K562 (cell line): ENCODE results near the gene PSAP. TPM values are rescaled to one million over a fixed set of nuclear protein-coding genes. Genes with fewer than 3 reads are reported as not detected.
A peak's percentile ranks its signal among the peaks of the same experiment; 100 is the strongest.

Source experiments
- AFF1 ChIP-seq, 2 experiments: fragments of 450-650 bp; IDR thresholded peaks; 2 replicates each; pipeline ENCODE4 v1.6.1; 2018; ENCODE audit warnings: mild to moderate bottlenecking in 2 of 2, low read depth in 1 of 2; ENCODE audit not compliant: partially characterized antibody in 2 of 2
- BRD9 ChIP-seq: fragments of 450-650 bp; IDR thresholded peaks from 2 replicates; pipeline ENCODE4 v1.6.1; 2018; ENCODE audit warnings: low read depth; ENCODE audit not compliant: partially characterized antibody
- C11orf30 ChIP-seq: fragments of 450-650 bp; IDR thresholded peaks from 2 replicates; pipeline ENCODE4 v1.6.1; 2016; ENCODE audit warnings: low read depth, mild to moderate bottlenecking
- E2F1 ChIP-seq: sonication (generic); formaldehyde crosslinking; IDR thresholded peaks from 2 replicates; pipeline ENCODE4 v1.8.1; 2023; ENCODE audit warnings: mild to moderate bottlenecking, missing genetic modification reagents, moderate library complexity
- FOXK1 ChIP-seq: sonication (generic); formaldehyde crosslinking; IDR thresholded peaks from 2 replicates; pipeline ENCODE4 v1.8.0; 2022; ENCODE audit warnings: missing genetic modification reagents, mild to moderate bottlenecking, borderline replicate concordance
- FOXP1 ChIP-seq: sonication (generic); formaldehyde crosslinking; IDR thresholded peaks from 2 replicates; pipeline ENCODE4 v1.8.0; 2022; ENCODE audit warnings: mild to moderate bottlenecking, missing genetic modification reagents
- GATAD2B ChIP-seq: fragments of 450-650 bp; IDR thresholded peaks from 2 replicates; pipeline ENCODE4 v1.6.1; 2017; ENCODE audit warnings: mild to moderate bottlenecking, borderline replicate concordance
- GTF2A2 ChIP-seq: IDR thresholded peaks from 2 replicates; pipeline ENCODE4 v1.6.1; 2016; ENCODE audit warnings: mild to moderate bottlenecking, missing genetic modification characterization, missing compliant biosample characterization
- HDAC2 ChIP-seq: fragments of 450-650 bp; IDR thresholded peaks from 2 replicates; pipeline ENCODE4 v1.6.1; 2016; ENCODE audit warnings: mild to moderate bottlenecking
- MEF2A ChIP-seq: IDR thresholded peaks from 2 replicates; pipeline ENCODE4 v1.6.1; 2011; ENCODE audit warnings: low read depth, mild to moderate bottlenecking, low read length, moderate library complexity; ENCODE audit not compliant: control insufficient read depth
- MEIS2 ChIP-seq: fragments of 450-650 bp; IDR thresholded peaks from 2 replicates; pipeline ENCODE4 v1.6.1; 2014; ENCODE audit warnings: mild to moderate bottlenecking; ENCODE audit not compliant: partially characterized antibody
- RBM25 ChIP-seq: fragments of 200-400 bp; formaldehyde crosslinking; IDR thresholded peaks from 2 replicates; pipeline ENCODE4 v1.6.1; 2018; ENCODE audit warnings: low read length, low read depth, moderate library complexity; ENCODE audit not compliant: severe bottlenecking
- RUNX1 ChIP-seq: sonication (generic); IDR thresholded peaks from 2 replicates; pipeline ENCODE4 v1.6.1; 2016; ENCODE audit warnings: antibody characterized with exemption, low read depth
- SAFB2 ChIP-seq: fragments of 200-400 bp; formaldehyde crosslinking; IDR thresholded peaks from 2 replicates; pipeline ENCODE4 v1.6.1; 2018; ENCODE audit warnings: borderline replicate concordance, low read length, low read depth, moderate library complexity; ENCODE audit not compliant: severe bottlenecking
- SNAPC5 ChIP-seq: fragments of 250-450 bp; sonication (Bioruptor Pico); IDR thresholded peaks from 2 replicates; pipeline ENCODE4 v1.8.0; 2021; ENCODE audit warnings: moderate library complexity, mild to moderate bottlenecking, inconsistent platforms
- ZNF232 ChIP-seq: sonication (generic); formaldehyde crosslinking; IDR thresholded peaks from 2 replicates; pipeline ENCODE4 v1.8.0; 2022; ENCODE audit warnings: mild to moderate bottlenecking, missing genetic modification reagents
- ZNF280A ChIP-seq: fragments of 450-650 bp; IDR thresholded peaks from 2 replicates; pipeline ENCODE4 v1.6.1; 2018; ENCODE audit warnings: mild to moderate bottlenecking, low read depth; ENCODE audit not compliant: partially characterized antibody
- ZNF282 ChIP-seq: sonication (generic); formaldehyde crosslinking; IDR thresholded peaks from 2 replicates; pipeline ENCODE4 v1.8.1; 2023; ENCODE audit warnings: missing genetic modification reagents
- ZNF695 ChIP-seq: fragments of 450-650 bp; formaldehyde crosslinking; IDR thresholded peaks from 2 replicates; pipeline ENCODE4 v1.4.0; 2020; ENCODE audit warnings: mild to moderate bottlenecking, moderate library complexity
- ZNF740 ChIP-seq, 3 experiments: fragments of 200-800 bp in 1 of 3; sonication (Bioruptor generic) in 1 of 3; sonication (generic) in 1 of 3; formaldehyde crosslinking in 1 of 3; IDR thresholded peaks; 2 replicates each; pipeline versions ENCODE4 v1.6.1 to v1.8.0; 2016 to 2022; ENCODE audit warnings: mild to moderate bottlenecking in 2 of 3, missing compliant biosample characterization in 2 of 3, missing genetic modification characterization in 2 of 3, missing genetic modification reagents in 1 of 3
- polyA plus RNA-seq, 8 experiments: library from polyadenylated mRNA; depleted of rRNA in 4 of 8; stranded (reverse) in 5 of 8; unstranded in 3 of 8; fragments of >200 nt; fragmentation: Nextera tagmentation in 2 of 8; fragmentation: Illumina TruSeq in 1 of 8; extraction: Ambion mirVana in 2 of 8; extraction: Trizol in 1 of 8; gene quantifications; 2 replicates each; pipeline versions ENCODE4 v1.2.1 to v1.2.3, GENCODE V29; 2011 to 2014; ENCODE audit warnings: inconsistent platforms in 1 of 8, missing spikeins in 1 of 8
- total RNA-seq, 7 experiments: library from RNA; depleted of rRNA in 6 of 7; stranded (reverse); fragments of >200 nt in 6 of 7; fragmentation: Illumina TruSeq in 2 of 7; extraction: Trizol in 2 of 7; gene quantifications; 2 replicates each; pipeline versions ENCODE4 v1.2.1 to v1.2.3, GENCODE V29; 2011 to 2021; ENCODE audit warnings: low replicate concordance in 1 of 7

The PSAP gene
- total and polyA plus RNA-seq, 9 of the 15 experiments (the other 6 are each of a cell fraction or from before 2014, with no cell fraction given) = 245 to 700 (median 429) TPM

GRCh38 chr10:71850021-71850742, 869 bp downstream of the PSAP start (continued):
- TF ChIP-seq SNAPC5 (no peak), AFF1 (IDR thresholded peaks at IDR 0.05; ENCODE audit: low read depth in 1 of 2, partially characterized antibody in 2 of 2) (no peak), GTF2A2 (tag) (no peak), ZNF232 (CRISPR knock-in tag) (no peak), E2F1 (CRISPR knock-in tag) (no peak), SAFB2 (no peak), ZNF280A (no peak), BRD9 (no peak), FOXP1 (CRISPR knock-in tag) (no peak), ZNF740 (CRISPR knock-in tag; IDR thresholded peaks at IDR 0.05) (no peak), ZNF740 (tag; IDR thresholded peaks at IDR 0.05) (no peak), MEF2A (no peak), MEIS2 (peak; percentile 13), FOXK1 (CRISPR knock-in tag) (0 out of 2 replicates have a peak, but pooled peaks have one; percentile 26), ZNF695 (no peak), GATAD2B (peak; percentile 71; the same call in 1 of the 2 replicates), ZNF282 (CRISPR knock-in tag) (no peak), C11orf30 (no peak), HDAC2 (no peak), RBM25 (no peak), RUNX1 (no peak)
